Transverse colon (tissue), 4 donors: ENCODE results near the gene MDM2. TPM values are rescaled to one million over a fixed set of nuclear protein-coding genes. Genes with fewer than 3 reads are reported as not detected.

Experiments used
- DNase-seq: peaks from one replicate; pipeline ENCODE4 v3.0.0-alpha.2; 2019
- H3K27ac ChIP-seq, 4 donors: fragments of 200-600 bp; sonication (generic); 2 replicates each; pipeline ENCODE4 v1.5.1; 2016 to 2018; ENCODE audit warnings: inconsistent platforms in 4 of 4
- H3K27me3 ChIP-seq: fragments of 200-600 bp; sonication (generic); 2 replicates; pipeline ENCODE4 v1.5.1; 2017; ENCODE audit warnings: inconsistent platforms
- H3K36me3 ChIP-seq, 4 donors: fragments of 200-600 bp; sonication (generic); 2 replicates each; pipeline ENCODE4 v1.5.1; 2017 to 2019; ENCODE audit warnings: inconsistent platforms in 4 of 4
- H3K4me1 ChIP-seq, 4 donors: fragments of 200-600 bp; sonication (generic); 2 replicates each; pipeline ENCODE4 v1.5.1; 2017 to 2020; ENCODE audit warnings: inconsistent platforms in 4 of 4
- H3K4me3 ChIP-seq, 4 donors: fragments of 200-600 bp; sonication (generic); 1 replicate in 1 of 4; 2 replicates in 3 of 4; pipeline versions ENCODE4 v1.5.1 to v1.6.1; 2017 to 2019; ENCODE audit warnings: inconsistent platforms in 4 of 4
- H3K9me3 ChIP-seq, 2 donors: fragments of 200-600 bp; sonication (generic); 2 replicates each; pipeline ENCODE4 v1.5.1; 2017 to 2019; ENCODE audit warnings: inconsistent platforms in 2 of 2
- EP300 ChIP-seq: sonication (generic); formaldehyde crosslinking; IDR thresholded peaks from one replicate; pipeline ENCODE4 v1.6.1; 2017; ENCODE audit warnings: antibody characterized with exemption, low read depth
- POLR2A ChIP-seq: fragments of 450-650 bp; IDR thresholded peaks from one replicate; pipeline ENCODE4 v1.6.1; 2016; ENCODE audit warnings: antibody characterized with exemption, mild to moderate bottlenecking, moderate library complexity
- POLR2AphosphoS5 ChIP-seq, 3 donors: sonication (generic); formaldehyde crosslinking; IDR thresholded peaks; one replicate each; pipeline ENCODE4 v1.6.1; 2016; ENCODE audit warnings: antibody characterized with exemption in 3 of 3
- WGBS, 2 donors: methylation state at CpG; one replicate each; pipeline ENCODE4 v1.1.5; 2018; ENCODE audit warnings: low coverage in 1 of 2; 5-methylcytosine and 5-hydroxymethylcytosine counted together
- in situ Hi-C, 4 donors: fragments of 200-750 bp; cut with MboI; loops; one replicate each; pipeline versions ENCODE4 v1.15.0 to v1.15.1; 2017; ENCODE audit warnings: low sequenced_read_pairs in 3 of 4, low pct_ligation_motif_present in 1 of 4, low pct_unique_long_range_greater_than_20kb in 1 of 4
- intact Hi-C: fragments of 100-400 bp; cut with DNase I; formaldehyde crosslinking; loops from one replicate; pipeline ENCODE4 v1.15.1; 2023; ENCODE audit warnings: low total_unique reads
- total RNA-seq, 4 donors: library from RNA; depleted of rRNA; stranded (reverse); fragments of >200 nt; gene quantifications; one replicate each; pipeline ENCODE4 v1.1.0, GENCODE V29; 2016
- TF ChIP-seq, protein P1 (sequence below), 5 experiments: fragments of 200-600 bp in 3 of 5; fragments of 450-650 bp in 2 of 5; sonication (generic) in 3 of 5; IDR thresholded peaks; 1 replicate in 2 of 5; 2 replicates in 3 of 5; pipeline ENCODE4 v1.5.1; 2016 to 2017; ENCODE audit warnings: antibody characterized with exemption in 5 of 5, inconsistent platforms in 3 of 5, mild to moderate bottlenecking in 2 of 5, moderate library complexity in 1 of 5

MDM2 gene
- total RNA-seq, 4 donors from 2014 or later: 45.7 to 291 (median 220) TPM

GRCh38 chr12:68865399-68866164, 57.6 kb downstream of the MDM2 start:
- WGBS, 2 donors: 64 to 90% methylated on average over 2 to 9 of the region's 9 CpGs
- no peaks in the 10 kb centered on the region for H3K4me1 ChIP-seq
- H3K4me3 ChIP-seq: no peak overlapping the region
- TF ChIP-seq POLR2A (no peak), POLR2AphosphoS5 (IDR thresholded peaks at IDR 0.05) (no peak), EP300 (no peak)
- TF ChIP-seq, protein P1, sequence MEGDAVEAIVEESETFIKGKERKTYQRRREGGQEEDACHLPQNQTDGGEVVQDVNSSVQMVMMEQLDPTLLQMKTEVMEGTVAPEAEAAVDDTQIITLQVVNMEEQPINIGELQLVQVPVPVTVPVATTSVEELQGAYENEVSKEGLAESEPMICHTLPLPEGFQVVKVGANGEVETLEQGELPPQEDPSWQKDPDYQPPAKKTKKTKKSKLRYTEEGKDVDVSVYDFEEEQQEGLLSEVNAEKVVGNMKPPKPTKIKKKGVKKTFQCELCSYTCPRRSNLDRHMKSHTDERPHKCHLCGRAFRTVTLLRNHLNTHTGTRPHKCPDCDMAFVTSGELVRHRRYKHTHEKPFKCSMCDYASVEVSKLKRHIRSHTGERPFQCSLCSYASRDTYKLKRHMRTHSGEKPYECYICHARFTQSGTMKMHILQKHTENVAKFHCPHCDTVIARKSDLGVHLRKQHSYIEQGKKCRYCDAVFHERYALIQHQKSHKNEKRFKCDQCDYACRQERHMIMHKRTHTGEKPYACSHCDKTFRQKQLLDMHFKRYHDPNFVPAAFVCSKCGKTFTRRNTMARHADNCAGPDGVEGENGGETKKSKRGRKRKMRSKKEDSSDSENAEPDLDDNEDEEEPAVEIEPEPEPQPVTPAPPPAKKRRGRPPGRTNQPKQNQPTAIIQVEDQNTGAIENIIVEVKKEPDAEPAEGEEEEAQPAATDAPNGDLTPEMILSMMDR (IDR thresholded peaks at IDR 0.05): no peak
- DNase-seq: no peak
- H3K27ac ChIP-seq: no peak overlapping the region
- intact Hi-C loops (loop anchor here (5.0 kb wide), 1 partner anchor 1668 kb away; no protein-coding TSS in a partner anchor), in situ Hi-C loops (loop anchor here in 1 of 4 donors (25.0 kb wide), 2 partner anchors 197 to 397 kb away; no protein-coding TSS in a partner anchor)
- peaks cover 0 to 6% (median 0%) of the 10 kb centered on the region in 4 donors for H3K36me3 ChIP-seq
- no peaks in the 10 kb centered on the region for H3K9me3 ChIP-seq
- H3K27me3 ChIP-seq: no peaks in the 10 kb centered on the region

DNA sequence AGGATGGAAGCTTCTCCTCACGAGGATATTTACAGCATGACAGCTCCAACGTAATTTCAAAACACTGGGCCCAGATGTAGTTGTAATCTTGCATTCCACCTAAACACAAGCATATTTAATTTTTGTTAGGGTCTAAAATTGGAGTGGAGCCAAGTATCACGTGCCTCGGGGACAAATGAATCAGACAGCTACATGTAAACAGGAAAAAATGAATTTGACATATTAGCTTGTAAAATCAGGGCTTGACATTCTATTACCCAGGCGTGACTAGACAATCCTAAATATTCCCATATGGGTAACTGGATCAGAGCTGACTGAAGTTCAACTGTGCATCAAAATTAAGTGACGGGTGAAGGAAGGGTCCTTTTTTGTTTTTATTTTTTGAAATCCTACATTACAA, 59.0 kb downstream of the MDM2 start:
- no peak for DNase-seq
- 67 to 74% methylated on average over 6 of the region's 6 CpGs for WGBS, 2 donors
- intact Hi-C loops: loop anchor here (5.0 kb wide), 1 partner anchor 1670 kb away; no protein-coding TSS in a partner anchor
- H3K4me3 ChIP-seq: no peak overlapping the region
- H3K27me3 ChIP-seq: no peaks in the 10 kb centered on the region
- H3K4me1 ChIP-seq: no peaks in the 10 kb centered on the region
- H3K9me3 ChIP-seq: no peaks in the 10 kb centered on the region
- peaks cover 0 to 7% (median 3%) of the 10 kb centered on the region in 4 donors for H3K36me3 ChIP-seq
- in situ Hi-C loops: loop anchor here in 1 of 4 donors (25.0 kb wide), 2 partner anchors 195 to 395 kb away; no protein-coding TSS in a partner anchor
- TF ChIP-seq POLR2AphosphoS5 (IDR thresholded peaks at IDR 0.05): no peak
- TF ChIP-seq POLR2A: no peak
- no peak overlapping the region for H3K27ac ChIP-seq

DNA sequence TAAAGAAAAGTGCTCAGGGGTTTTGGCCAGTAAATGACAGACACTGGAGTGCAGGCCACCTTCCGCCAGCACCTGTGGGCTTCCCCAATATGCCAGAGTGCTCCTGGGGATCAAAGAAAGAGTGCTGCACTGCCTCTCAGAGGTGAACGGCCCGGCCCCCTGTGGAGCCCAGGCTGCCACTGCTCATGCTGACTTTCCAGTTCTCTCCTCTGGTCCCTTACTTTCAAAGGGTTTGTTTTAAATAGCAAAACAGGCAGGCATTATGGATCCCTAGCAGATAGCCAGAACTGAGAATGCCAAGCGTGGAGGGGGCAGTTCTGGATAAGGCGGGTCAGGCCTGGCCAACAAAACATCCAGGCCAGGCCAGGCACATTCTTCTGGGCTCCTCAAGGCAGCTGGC, 59.6 kb downstream of the MDM2 start:
- no peak overlapping the region for H3K4me3 ChIP-seq
- DNase-seq: no peak
- no peak for TF ChIP-seq POLR2A
- TF ChIP-seq, protein P1 (IDR thresholded peaks at IDR 0.05): no peak
- TF ChIP-seq POLR2AphosphoS5 (IDR thresholded peaks at IDR 0.05): no peak
- TF ChIP-seq EP300: no peak
- peaks cover 0 to 7% (median 3%) of the 10 kb centered on the region in 4 donors for H3K36me3 ChIP-seq
- intact Hi-C loops: loop anchor here (5.0 kb wide), 1 partner anchor 1670 kb away; no protein-coding TSS in a partner anchor
- no peak overlapping the region for H3K27ac ChIP-seq
- no peaks in the 10 kb centered on the region for H3K4me1 ChIP-seq
- in situ Hi-C loops: loop anchor here in 1 of 4 donors (25.0 kb wide), 2 partner anchors 195 to 395 kb away; no protein-coding TSS in a partner anchor
- no peaks in the 10 kb centered on the region for H3K27me3 ChIP-seq
- no peaks in the 10 kb centered on the region for H3K9me3 ChIP-seq
- 98 to 100% methylated on average over 1 to 5 of the region's 5 CpGs for WGBS, 2 donors

DNA sequence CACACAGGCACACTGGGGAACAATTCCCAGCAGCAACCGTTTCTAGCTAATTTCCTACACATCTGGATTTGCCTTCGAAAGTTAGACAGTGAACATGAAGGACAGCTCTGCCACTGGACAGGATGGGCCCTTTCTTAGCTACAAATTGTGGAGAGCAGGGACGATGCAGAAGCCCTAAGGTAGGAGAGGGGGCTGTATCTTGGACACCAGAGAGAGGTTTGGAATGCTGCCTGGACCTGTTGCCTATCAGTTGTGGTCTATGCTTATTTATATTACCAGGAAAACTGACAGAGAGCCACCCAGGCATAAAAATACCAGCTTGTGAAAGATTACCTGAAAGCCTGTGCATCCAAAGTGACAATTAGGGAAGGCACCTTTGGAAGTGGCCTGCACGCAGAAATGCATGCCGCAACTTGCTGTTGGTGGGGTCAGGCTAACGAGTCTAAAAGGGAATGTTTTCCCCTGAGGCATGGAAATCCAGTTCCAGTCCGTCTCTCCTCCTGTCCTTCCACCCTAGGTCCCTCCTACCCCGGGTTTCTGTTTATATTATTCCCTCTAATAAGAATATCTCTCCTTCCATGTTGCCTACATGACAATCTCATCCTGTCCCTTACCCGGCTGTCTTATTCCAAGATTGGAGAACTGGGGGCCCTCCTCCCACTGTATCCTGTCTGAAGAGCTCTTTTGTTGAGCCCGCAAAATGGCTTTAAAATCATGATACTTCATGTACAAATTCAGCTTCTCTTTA, 60.2 kb downstream of the MDM2 start:
- WGBS, 2 donors: 85 to 87% methylated on average over 4 to 10 of the region's 10 CpGs
- no peak overlapping the region for H3K27ac ChIP-seq
- H3K4me3 ChIP-seq: no peak overlapping the region
- H3K4me1 ChIP-seq: no peaks in the 10 kb centered on the region
- H3K9me3 ChIP-seq: no peaks in the 10 kb centered on the region
- in situ Hi-C loops: loop anchor here in 1 of 4 donors (25.0 kb wide), 2 partner anchors 194 to 394 kb away; no protein-coding TSS in a partner anchor
- peaks cover 0 to 7% (median 3%) of the 10 kb centered on the region in 4 donors for H3K36me3 ChIP-seq
- intact Hi-C loops: loop anchor here (5.0 kb wide), 1 partner anchor 1671 kb away; no protein-coding TSS in a partner anchor
- no peak for DNase-seq
- no peaks in the 10 kb centered on the region for H3K27me3 ChIP-seq
- TF ChIP-seq, protein P1 (IDR thresholded peaks at IDR 0.05): no peak
- TF ChIP-seq EP300: no peak
- TF ChIP-seq POLR2AphosphoS5 (IDR thresholded peaks at IDR 0.05): no peak
- TF ChIP-seq POLR2A: no peak
